ENCODE results near the gene LGI1.
A peak's percentile ranks its signal among the peaks of the same experiment; 100 is the strongest.

The LGI1 gene

DNA sequence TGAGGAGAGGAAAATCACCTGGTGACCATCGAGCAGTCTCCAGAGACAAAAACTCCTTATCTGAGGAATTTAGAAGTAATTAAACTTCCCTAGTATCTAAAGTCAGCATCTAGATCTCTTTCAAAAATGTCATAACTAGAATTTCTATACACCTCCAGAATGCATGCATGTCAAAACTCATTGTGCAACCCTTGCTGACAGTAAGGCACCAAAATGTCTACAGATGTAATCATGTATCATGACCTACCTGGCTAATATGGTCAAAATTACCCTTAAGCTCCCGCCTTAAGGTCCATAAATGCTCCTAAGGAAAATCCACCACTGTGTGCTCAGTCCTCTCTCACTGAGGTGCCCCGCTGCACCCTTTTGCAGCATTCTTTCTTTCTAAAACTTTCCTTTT is 16.4 kb upstream of the LGI1 start:
- H3K36me3 ChIP-seq (replicated peaks) = no peaks in the 10 kb centered on the region
- TF ChIP-seq, protein P1, sequence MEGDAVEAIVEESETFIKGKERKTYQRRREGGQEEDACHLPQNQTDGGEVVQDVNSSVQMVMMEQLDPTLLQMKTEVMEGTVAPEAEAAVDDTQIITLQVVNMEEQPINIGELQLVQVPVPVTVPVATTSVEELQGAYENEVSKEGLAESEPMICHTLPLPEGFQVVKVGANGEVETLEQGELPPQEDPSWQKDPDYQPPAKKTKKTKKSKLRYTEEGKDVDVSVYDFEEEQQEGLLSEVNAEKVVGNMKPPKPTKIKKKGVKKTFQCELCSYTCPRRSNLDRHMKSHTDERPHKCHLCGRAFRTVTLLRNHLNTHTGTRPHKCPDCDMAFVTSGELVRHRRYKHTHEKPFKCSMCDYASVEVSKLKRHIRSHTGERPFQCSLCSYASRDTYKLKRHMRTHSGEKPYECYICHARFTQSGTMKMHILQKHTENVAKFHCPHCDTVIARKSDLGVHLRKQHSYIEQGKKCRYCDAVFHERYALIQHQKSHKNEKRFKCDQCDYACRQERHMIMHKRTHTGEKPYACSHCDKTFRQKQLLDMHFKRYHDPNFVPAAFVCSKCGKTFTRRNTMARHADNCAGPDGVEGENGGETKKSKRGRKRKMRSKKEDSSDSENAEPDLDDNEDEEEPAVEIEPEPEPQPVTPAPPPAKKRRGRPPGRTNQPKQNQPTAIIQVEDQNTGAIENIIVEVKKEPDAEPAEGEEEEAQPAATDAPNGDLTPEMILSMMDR (IDR thresholded peaks at IDR 0.05; ENCODE audit: low read depth, low read length, missing control alignments) = no peak
- in situ Hi-C loops (cut with HindIII; ENCODE audit: low pct_ligation_motif_present, low sequenced_read_pairs) = no loop called here
- no peak overlapping the region for H3K27ac ChIP-seq
- no peak overlapping the region for H3K4me3 ChIP-seq (ENCODE audit: low read depth, low read length)
- DNase-seq = no peak
- H3K27me3 ChIP-seq (replicated peaks) = no peaks in the 10 kb centered on the region

DNA sequence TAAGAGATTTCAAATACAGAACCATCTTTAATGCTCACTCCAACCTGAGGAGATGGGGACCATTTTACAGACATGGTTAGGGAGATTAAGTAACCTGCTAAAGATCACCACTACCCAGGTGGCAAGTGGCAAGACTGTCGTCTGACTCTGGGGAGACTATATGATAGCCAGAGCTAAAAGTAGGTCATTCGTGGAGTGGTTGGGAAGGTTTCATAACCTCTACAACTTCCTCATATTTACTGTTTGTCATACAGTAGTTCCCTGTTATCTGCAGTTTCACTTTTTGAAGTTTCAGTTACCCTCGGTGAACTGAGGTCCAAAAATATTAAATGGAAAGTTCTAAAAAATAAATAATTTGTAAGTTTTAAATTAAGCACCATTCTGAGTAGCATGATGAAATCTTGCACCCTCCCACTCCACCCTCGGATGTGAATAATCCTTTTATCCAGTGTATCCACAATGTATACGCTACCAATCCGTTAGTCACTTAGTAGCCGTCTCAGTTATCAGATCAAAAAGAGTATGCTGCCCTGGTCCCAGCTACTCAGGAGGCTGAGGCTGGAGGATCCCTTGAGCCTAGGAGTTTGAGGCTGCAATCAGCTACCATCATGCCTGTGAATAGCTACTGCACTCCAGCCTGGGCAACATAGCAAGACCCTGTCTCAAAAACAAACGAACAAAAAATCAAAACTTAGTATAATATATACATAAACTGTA is 14.9 kb upstream of the LGI1 start:
- Histone ChIP-seq H3K27ac (no peak overlapping the region), H3K36me3 (replicated peaks) (no peaks in the 10 kb centered on the region), H3K27me3 (replicated peaks) (no peaks in the 10 kb centered on the region), H3K4me3 (ENCODE audit: low read depth, low read length) (no peak overlapping the region)
- in situ Hi-C loops (cut with HindIII; ENCODE audit: low pct_ligation_motif_present, low sequenced_read_pairs) = no loop called here
- DNase-seq = no peak
- TF ChIP-seq, protein P1 (IDR thresholded peaks at IDR 0.05; ENCODE audit: low read depth, low read length, missing control alignments) = no peak

DNA sequence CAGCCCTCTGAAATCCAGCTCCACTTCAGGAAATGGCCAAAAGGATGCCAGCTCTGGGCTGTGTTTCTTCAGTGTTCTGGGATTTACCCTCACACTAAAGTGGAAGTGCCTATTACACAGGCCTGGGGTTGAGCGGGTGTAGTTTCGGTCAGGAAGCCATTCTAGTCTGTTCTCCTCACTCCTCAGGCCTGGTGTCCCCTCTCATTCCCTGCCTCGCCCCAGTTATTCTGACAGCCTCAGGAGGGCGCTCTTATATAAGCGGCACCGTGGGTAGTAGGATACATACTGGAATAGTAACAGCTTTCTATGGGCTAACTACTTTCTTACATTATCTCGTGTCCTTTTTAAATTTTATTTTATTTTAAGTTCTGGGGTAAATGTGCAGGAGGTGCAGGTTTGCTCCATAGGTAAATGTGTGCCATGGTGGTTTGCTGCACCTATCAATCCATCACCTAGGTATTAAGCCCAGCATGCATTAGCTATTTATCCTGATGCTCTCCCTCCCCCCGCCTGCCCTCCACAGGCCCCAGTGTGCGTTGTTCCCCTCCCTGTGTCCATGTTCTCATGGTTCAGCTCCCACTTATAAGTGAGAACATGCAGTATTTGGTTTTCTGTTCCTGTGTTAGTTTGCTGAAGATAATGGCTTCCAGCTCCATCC is 12.2 kb upstream of the LGI1 start:
- in situ Hi-C loops (cut with HindIII; ENCODE audit: low pct_ligation_motif_present, low sequenced_read_pairs) = no loop called here
- Histone ChIP-seq H3K27ac (no peak overlapping the region), H3K4me3 (ENCODE audit: low read depth, low read length) (no peak overlapping the region), H3K27me3 (replicated peaks) (no peaks in the 10 kb centered on the region), H3K36me3 (replicated peaks) (no peaks in the 10 kb centered on the region)
- DNase-seq = no peak
- TF ChIP-seq, protein P1 (IDR thresholded peaks at IDR 0.05; ENCODE audit: low read depth, low read length, missing control alignments) = peak; percentile 69

DNA sequence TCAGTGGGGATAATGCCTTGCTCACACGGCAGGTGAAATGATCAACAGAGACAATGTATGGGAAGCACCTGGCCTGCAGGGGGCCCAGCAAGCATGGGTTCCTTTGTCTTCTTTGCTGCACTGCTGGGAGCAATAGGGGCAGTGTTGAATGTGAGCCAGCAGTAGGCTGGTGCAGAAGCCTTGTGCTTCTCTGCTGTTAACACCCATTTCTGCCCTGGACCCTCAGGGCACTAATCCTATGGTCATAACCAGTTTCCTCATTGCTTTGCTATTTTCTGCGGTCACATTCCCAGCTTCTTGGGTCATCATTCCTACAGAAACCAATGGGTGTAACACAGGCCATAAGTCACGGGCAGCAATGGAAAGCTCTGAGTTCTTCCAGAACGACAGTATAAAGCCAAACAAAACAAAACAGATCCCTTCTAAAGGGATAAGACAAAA is 10.9 kb upstream of the LGI1 start:
- DNase-seq = peak; percentile 95
- TF ChIP-seq, protein P1 (IDR thresholded peaks at IDR 0.05; ENCODE audit: low read depth, low read length, missing control alignments) = peak; percentile 52
- Histone ChIP-seq H3K36me3 (replicated peaks) (no peaks in the 10 kb centered on the region), H3K4me3 (ENCODE audit: low read depth, low read length) (no peak overlapping the region), H3K27ac (no peak overlapping the region), H3K27me3 (replicated peaks) (no peaks in the 10 kb centered on the region)
- in situ Hi-C loops (cut with HindIII; ENCODE audit: low pct_ligation_motif_present, low sequenced_read_pairs) = no loop called here

DNA sequence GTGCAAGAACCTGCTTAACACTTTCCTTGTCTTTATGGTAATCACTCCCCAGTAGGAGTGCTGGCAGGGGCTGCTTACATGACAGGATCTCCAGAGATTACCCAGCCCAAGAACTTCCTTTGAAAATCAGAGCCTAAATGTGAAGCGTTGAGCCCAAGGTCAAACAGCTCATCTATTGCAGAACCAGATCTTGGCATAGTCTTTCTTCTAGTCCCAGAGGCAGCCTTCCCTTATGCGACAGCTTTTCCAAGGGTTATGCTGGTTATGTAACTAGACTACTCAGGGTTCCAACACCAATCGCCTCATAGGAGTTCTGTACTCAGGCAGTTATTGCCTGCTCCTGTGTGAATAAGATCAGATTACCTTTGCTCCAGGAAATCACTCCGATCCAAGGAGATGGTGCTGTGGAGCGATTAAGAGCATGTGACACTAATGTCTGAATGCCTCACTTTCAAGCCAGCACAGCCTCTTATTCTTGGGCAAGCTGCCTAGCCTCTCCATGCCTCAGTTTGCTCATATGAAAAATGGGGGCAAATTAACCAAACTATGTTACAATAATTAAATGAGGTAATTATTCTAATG is 8.4 kb upstream of the LGI1 start:
- Histone ChIP-seq H3K36me3 (replicated peaks) (no peaks in the 10 kb centered on the region), H3K27ac (no peak overlapping the region), H3K4me3 (ENCODE audit: low read depth, low read length) (no peak overlapping the region), H3K27me3 (replicated peaks) (no peaks in the 10 kb centered on the region)
- in situ Hi-C loops (cut with HindIII; ENCODE audit: low pct_ligation_motif_present, low sequenced_read_pairs) = no loop called here
- no peak for DNase-seq
- TF ChIP-seq, protein P1 (IDR thresholded peaks at IDR 0.05; ENCODE audit: low read depth, low read length, missing control alignments) = no peak
